ENCODE measurements around the gene RPRD2.
A peak's percentile ranks its signal among the peaks of the same experiment; 100 is the strongest.
"Not testable (repeated sequence)": the region's sequence is repeated elsewhere in the genome, so short reads cannot be mapped to it uniquely, and the experiment has no call there.

RPRD2 gene

GRCh38 chr1:150363426-150364230, at the start of gene RPRD2:
TSS of gene RPRD2 (plus strand) at chr1:150364147. CDS start at chr1:150364715, 568 bp downstream.
- H3K27ac ChIP-seq: peak within 1 kb of the TSS; percentile 92 to 95
- H3K4me1 ChIP-seq: peaks cover 0 to 14% (median 0%) of the 10 kb centered on the region in 4 donors
- peak; percentile 100 for DNase-seq
- no peaks in the 10 kb centered on the region for H3K27me3 ChIP-seq
- H3K4me3 ChIP-seq: peak within 1 kb of the TSS; percentile 69 to 83
- H3K9me3 ChIP-seq: no peaks in the 10 kb centered on the region
- TF ChIP-seq, protein P1, sequence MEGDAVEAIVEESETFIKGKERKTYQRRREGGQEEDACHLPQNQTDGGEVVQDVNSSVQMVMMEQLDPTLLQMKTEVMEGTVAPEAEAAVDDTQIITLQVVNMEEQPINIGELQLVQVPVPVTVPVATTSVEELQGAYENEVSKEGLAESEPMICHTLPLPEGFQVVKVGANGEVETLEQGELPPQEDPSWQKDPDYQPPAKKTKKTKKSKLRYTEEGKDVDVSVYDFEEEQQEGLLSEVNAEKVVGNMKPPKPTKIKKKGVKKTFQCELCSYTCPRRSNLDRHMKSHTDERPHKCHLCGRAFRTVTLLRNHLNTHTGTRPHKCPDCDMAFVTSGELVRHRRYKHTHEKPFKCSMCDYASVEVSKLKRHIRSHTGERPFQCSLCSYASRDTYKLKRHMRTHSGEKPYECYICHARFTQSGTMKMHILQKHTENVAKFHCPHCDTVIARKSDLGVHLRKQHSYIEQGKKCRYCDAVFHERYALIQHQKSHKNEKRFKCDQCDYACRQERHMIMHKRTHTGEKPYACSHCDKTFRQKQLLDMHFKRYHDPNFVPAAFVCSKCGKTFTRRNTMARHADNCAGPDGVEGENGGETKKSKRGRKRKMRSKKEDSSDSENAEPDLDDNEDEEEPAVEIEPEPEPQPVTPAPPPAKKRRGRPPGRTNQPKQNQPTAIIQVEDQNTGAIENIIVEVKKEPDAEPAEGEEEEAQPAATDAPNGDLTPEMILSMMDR (IDR thresholded peaks at IDR 0.05): peak in 1 of 2 experiments; percentile 32
- peaks cover 0 to 6% (median 0%) of the 10 kb centered on the region in 3 donors for H3K36me3 ChIP-seq
- intact Hi-C loops (cut with DNase I; ENCODE audit: low total_unique reads): no loop called here

DNA sequence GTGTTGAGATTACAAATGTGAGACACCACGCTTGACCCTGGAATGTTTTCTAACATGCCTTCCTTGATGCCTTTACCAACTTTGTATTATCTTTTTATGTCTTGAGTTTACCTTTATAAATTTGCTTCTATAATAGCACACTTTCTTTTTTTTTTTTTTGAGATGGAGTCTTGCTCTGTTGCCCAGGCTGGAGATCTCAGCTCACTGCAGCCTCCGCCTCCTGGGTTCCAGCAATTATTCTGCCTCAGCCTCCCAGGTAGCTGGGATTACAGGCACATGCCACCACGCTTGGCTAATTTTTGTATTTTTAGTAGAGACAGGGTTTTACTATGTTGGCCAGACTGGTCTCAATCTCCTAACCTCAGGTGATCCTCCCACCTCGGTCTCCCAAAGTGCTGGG, 49.3 kb upstream of the RPRD2 start:
- H3K36me3 ChIP-seq; H3K9me3 ChIP-seq; H3K27me3 ChIP-seq; H3K4me3 ChIP-seq; H3K27ac ChIP-seq; H3K4me1 ChIP-seq; DNase-seq; intact Hi-C loops (cut with DNase I; ENCODE audit: low total_unique reads): not testable (repeated sequence)

GRCh38 chr1:150320667-150320978, 43.3 kb upstream of the RPRD2 start:
- Histone ChIP-seq H3K36me3 (peaks cover 9 to 13% (median 12%) of the 10 kb centered on the region in 3 donors), H3K27ac (peak overlapping the region; percentile 85 to 88), H3K9me3 (no peaks in the 10 kb centered on the region), H3K27me3 (no peaks in the 10 kb centered on the region), H3K4me3 (peak overlapping the region; percentile 79 to 94), H3K4me1 (peaks cover 0 to 24% (median 13%) of the 10 kb centered on the region in 4 donors)
- intact Hi-C loops (cut with DNase I; ENCODE audit: low total_unique reads): no loop called here
- DNase-seq: no peak
- TF ChIP-seq, protein P1 (IDR thresholded peaks at IDR 0.05): no peak

- H3K9me3 ChIP-seq: no peaks in the 10 kb centered on the region
- intact Hi-C loops (cut with DNase I; ENCODE audit: low total_unique reads): no loop called here
- H3K36me3 ChIP-seq: peaks cover 18 to 24% (median 24%) of the 10 kb centered on the region in 3 donors
- TF ChIP-seq, protein P1 (IDR thresholded peaks at IDR 0.05): no peak
- H3K27me3 ChIP-seq: no peaks in the 10 kb centered on the region
- H3K27ac ChIP-seq: peak overlapping the region; percentile 85 to 88
- no peak for DNase-seq
- peak overlapping the region; percentile 79 to 94 for H3K4me3 ChIP-seq
- peaks cover 0 to 25% (median 13%) of the 10 kb centered on the region in 4 donors for H3K4me1 ChIP-seq
These were observed 42.2 kb upstream of the RPRD2 start for GRCh38 chr1:150321826-150322166.

DNA sequence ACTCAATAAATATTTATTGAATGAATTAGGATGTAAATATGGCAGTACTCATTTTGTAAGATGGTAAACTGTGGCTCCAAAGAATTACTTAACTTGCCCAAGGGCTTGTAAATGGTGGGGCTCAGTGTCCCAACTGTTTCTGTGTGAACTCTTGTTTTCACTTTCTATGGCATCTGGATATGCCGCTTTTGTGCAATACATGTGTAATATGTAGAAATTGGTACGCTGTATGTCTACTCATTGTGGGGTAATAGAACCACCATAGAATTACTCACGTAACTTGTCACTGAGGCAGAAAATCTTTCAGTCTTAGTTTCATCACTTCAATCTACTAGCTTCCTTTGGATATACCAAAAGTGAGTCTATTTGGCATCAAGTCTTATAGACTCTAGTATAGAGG, 41.6 kb upstream of the RPRD2 start:
- Histone ChIP-seq H3K27ac (peak overlapping the region in 1 of 2 donors; percentile 88), H3K9me3 (no peaks in the 10 kb centered on the region), H3K36me3 (peaks cover 21 to 29% (median 29%) of the 10 kb centered on the region in 3 donors), H3K27me3 (no peaks in the 10 kb centered on the region), H3K4me3 (peak overlapping the region; percentile 79 to 94), H3K4me1 (peaks cover 0 to 25% (median 13%) of the 10 kb centered on the region in 4 donors)
- DNase-seq: no peak
- intact Hi-C loops (cut with DNase I; ENCODE audit: low total_unique reads): no loop called here
- TF ChIP-seq, protein P1 (IDR thresholded peaks at IDR 0.05): no peak

GRCh38 chr1:150332651-150333290, 31.2 kb upstream of the RPRD2 start:
- no peak for DNase-seq
- H3K27ac ChIP-seq: no peak overlapping the region
- no peaks in the 10 kb centered on the region for H3K27me3 ChIP-seq
- H3K36me3 ChIP-seq: peaks cover 93 to 100% (median 94%) of the 10 kb centered on the region in 3 donors
- no peak overlapping the region for H3K4me3 ChIP-seq
- intact Hi-C loops (cut with DNase I; ENCODE audit: low total_unique reads): no loop called here
- H3K9me3 ChIP-seq: no peaks in the 10 kb centered on the region
- H3K4me1 ChIP-seq: no peaks in the 10 kb centered on the region
- TF ChIP-seq, protein P1 (IDR thresholded peaks at IDR 0.05): no peak
